Activated T-cell treated with anti-CD3 and anti-CD28 coated beads, Interleukin-2, amount 50 U/mL, for 72 hours (primary cell): Measurements from ENCODE around the gene TMIGD2. TPM values are rescaled to one million over a fixed set of nuclear protein-coding genes. Genes with fewer than 3 reads are reported as not detected.
"Not testable (repeated sequence)": the region's sequence is repeated elsewhere in the genome, so short reads cannot be mapped to it uniquely, and the experiment has no call there.

Source experiments
- ATAC-seq, 2 donors: fragments of 150-1000 bp; cut with Tn5 transposase; replicated peaks in 1 of 2; 2 replicates each; pipeline ENCODE4 v1.10.0; 2021; ENCODE audit warnings: moderate library complexity in 2 of 2, mild to moderate bottlenecking in 1 of 2
- DNase-seq, 2 donors: peaks; one replicate each; pipeline ENCODE4 v3.0.0; 2021 to 2022; ENCODE audit warnings: mixed read lengths in 1 of 2
- H3K27ac Mint-ChIP-seq: one replicate; pipeline ENCODE4 v1.8.0; 2022; ENCODE audit warnings: mild to moderate bottlenecking, moderate library complexity, mixed read lengths
- H3K27me3 Mint-ChIP-seq: one replicate; pipeline ENCODE4 v1.8.0; 2022; ENCODE audit warnings: low read depth, mixed read lengths
- H3K36me3 Mint-ChIP-seq, 2 donors: one replicate each; pipeline ENCODE4 v1.8.0; 2022; ENCODE audit warnings: mixed read lengths in 2 of 2, mild to moderate bottlenecking in 1 of 2; ENCODE audit not compliant: insufficient read depth in 2 of 2
- H3K4me1 Mint-ChIP-seq: one replicate; pipeline ENCODE4 v1.8.0; 2022; ENCODE audit warnings: low read depth, mixed read lengths
- H3K4me3 Mint-ChIP-seq, 2 donors: one replicate each; pipeline ENCODE4 v1.8.0; 2022; ENCODE audit warnings: mild to moderate bottlenecking in 2 of 2, mixed read lengths in 2 of 2, moderate library complexity in 2 of 2
- H3K9me3 Mint-ChIP-seq, 2 donors: one replicate each; pipeline ENCODE4 v1.8.0; 2022; ENCODE audit warnings: mixed read lengths in 2 of 2
- total RNA-seq, 2 donors: library from RNA; stranded (reverse); gene quantifications; one replicate each; pipeline ENCODE4 v1.2.3, GENCODE V29; 2022

Gene TMIGD2
- total RNA-seq, 2 donors from 2014 or later, result 19.8 to 29.1 TPM

- peak; percentile 25 to 28 for ATAC-seq
Measured at GRCh38 chr19:4279530-4280422, 22.4 kb downstream of the TMIGD2 start.

DNA sequence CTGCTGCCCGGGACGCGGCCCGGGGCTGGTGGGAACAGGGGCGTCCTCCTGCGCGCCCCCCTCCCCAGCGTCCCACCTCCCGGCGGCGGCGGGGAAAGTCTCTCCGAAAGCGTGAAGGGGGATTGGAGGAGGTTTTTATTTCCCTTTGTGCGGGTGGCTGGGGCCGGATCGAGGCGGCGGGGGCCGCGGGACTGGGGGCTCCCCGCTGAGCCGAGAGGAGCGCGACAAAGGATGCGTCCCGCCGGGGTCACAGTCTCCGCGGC, 23.0 kb downstream of the TMIGD2 start:
- ATAC-seq (no peak), DNase-seq (no peak)
- H3K27me3 Mint-ChIP-seq, result peaks cover 20% of the 10 kb centered on the region
- no peak overlapping the region for H3K27ac Mint-ChIP-seq
- H3K4me1 Mint-ChIP-seq, result peaks cover 5% of the 10 kb centered on the region
- no peak overlapping the region for H3K4me3 Mint-ChIP-seq
- H3K36me3 Mint-ChIP-seq, result peaks cover 0 to 2% of the 10 kb centered on the region in 2 donors
- H3K9me3 Mint-ChIP-seq, result no peaks in the 10 kb centered on the region

More at GRCh38 chr19:4279530-4280422, 22.4 kb downstream of the TMIGD2 start:
- Mint-ChIP-seq H3K27ac (no peak overlapping the region), H3K36me3 (peaks cover 0 to 2% of the 10 kb centered on the region in 2 donors), H3K4me3 (peak overlapping the region; percentile 65 to 77), H3K9me3 (no peaks in the 10 kb centered on the region), H3K4me1 (peaks cover 5% of the 10 kb centered on the region), H3K27me3 (peaks cover 20% of the 10 kb centered on the region)
- DNase-seq, result no peak

- ATAC-seq (peak in 1 of 2 donors; percentile 7), DNase-seq (no peak)
- H3K27ac Mint-ChIP-seq, result no peak within 1 kb of the TSS
- H3K27me3 Mint-ChIP-seq, result peaks cover 20% of the 10 kb centered on the region
- H3K4me3 Mint-ChIP-seq, result peak within 1 kb of the TSS; percentile 65 to 77
- H3K4me1 Mint-ChIP-seq, result peaks cover 5% of the 10 kb centered on the region
- peaks cover 0 to 2% of the 10 kb centered on the region in 2 donors for H3K36me3 Mint-ChIP-seq
- H3K9me3 Mint-ChIP-seq, result no peaks in the 10 kb centered on the region
Measured at GRCh38 chr19:4278419-4279266, 23.5 kb downstream of the TMIGD2 start, which contains the start of gene SHD. SHD (plus strand) TSS chr19:4279266; CDS start chr19:4280064, 798 bp downstream.

DNA sequence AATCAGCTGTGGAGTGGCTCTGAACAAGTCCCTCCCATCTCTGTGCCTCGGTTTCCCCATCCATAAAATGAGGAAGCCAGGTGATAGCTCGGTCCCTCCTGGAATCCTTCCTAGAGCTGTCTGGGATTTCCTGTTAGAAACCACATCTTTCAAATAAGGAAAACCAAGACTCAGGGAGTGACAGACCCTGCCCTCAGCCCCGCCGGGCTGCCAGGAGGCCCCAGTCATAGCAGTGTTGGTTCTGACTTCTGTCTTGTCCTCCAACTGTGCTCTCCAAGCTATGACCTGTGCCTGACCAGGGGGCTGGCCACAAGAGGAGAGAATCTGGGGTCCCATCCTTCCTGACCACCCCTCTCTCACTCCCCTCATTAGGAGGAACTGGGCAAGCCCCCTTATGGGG, 24.2 kb downstream of the TMIGD2 start:
- H3K4me3 Mint-ChIP-seq, result no peak overlapping the region
- peaks cover 5% of the 10 kb centered on the region for H3K4me1 Mint-ChIP-seq
- DNase-seq (no peak), ATAC-seq (no peak)
- no peaks in the 10 kb centered on the region for H3K9me3 Mint-ChIP-seq
- no peak overlapping the region for H3K27ac Mint-ChIP-seq
- H3K27me3 Mint-ChIP-seq, result peaks cover 20% of the 10 kb centered on the region
- peaks cover 0 to 2% of the 10 kb centered on the region in 2 donors for H3K36me3 Mint-ChIP-seq

DNA sequence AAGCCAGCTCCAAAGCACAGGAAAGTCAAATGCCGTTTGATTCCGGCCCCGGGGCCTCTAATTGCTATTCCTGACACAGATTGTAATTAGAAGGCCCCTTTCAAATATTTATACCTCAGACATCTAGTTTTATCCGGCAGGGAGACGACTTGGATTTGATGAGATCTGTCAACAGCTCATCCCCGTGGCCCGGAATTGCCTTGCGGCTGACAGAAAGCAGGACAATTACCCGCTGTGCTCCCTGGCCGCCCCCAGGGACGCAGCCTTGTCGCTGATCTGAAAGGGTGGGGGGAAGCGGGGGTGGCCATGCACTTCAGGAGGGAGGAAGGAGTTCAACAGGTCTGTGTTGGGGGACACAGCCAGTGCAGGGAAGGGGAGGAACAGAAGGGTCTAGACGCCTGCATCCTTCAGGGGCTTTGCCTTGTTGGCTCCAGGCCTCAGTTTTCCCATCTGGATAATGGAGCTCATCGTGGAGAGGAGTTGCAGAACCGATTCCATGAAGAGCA, 24.9 kb downstream of the TMIGD2 start:
- Mint-ChIP-seq H3K27me3 (peaks cover 20% of the 10 kb centered on the region), H3K27ac (no peak overlapping the region), H3K4me3 (no peak overlapping the region), H3K9me3 (no peaks in the 10 kb centered on the region), H3K4me1 (peaks cover 5% of the 10 kb centered on the region), H3K36me3 (peaks cover 0 to 2% of the 10 kb centered on the region in 2 donors)
- ATAC-seq (no peak), DNase-seq (no peak)

DNA sequence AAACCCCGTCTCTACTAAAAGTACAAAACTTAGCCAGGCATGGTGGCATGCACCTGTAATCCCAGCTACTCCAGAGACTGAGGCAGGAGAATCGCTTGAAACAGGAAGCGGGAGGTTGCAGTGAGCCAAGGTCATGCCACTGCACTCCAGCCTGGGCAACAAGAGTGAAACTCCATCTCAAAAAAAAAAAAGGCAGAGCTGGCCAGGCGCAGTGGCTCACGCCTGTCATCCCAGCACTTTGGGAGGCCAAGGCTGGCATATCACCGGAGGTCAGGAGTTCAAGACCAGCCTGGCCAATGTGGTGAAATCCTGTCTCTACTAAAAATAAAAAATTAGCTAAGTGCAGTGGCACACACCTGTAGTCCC, 27.9 kb downstream of the TMIGD2 start:
- not testable (repeated sequence) for H3K4me1 Mint-ChIP-seq, ATAC-seq, H3K27ac Mint-ChIP-seq, H3K4me3 Mint-ChIP-seq, H3K36me3 Mint-ChIP-seq, H3K27me3 Mint-ChIP-seq, H3K9me3 Mint-ChIP-seq, DNase-seq

- H3K27me3 Mint-ChIP-seq, result no peaks in the 10 kb centered on the region
- ATAC-seq, result no peak
Measured at GRCh38 chr19:4272894-4273293, 29.3 kb downstream of the TMIGD2 start.

DNA sequence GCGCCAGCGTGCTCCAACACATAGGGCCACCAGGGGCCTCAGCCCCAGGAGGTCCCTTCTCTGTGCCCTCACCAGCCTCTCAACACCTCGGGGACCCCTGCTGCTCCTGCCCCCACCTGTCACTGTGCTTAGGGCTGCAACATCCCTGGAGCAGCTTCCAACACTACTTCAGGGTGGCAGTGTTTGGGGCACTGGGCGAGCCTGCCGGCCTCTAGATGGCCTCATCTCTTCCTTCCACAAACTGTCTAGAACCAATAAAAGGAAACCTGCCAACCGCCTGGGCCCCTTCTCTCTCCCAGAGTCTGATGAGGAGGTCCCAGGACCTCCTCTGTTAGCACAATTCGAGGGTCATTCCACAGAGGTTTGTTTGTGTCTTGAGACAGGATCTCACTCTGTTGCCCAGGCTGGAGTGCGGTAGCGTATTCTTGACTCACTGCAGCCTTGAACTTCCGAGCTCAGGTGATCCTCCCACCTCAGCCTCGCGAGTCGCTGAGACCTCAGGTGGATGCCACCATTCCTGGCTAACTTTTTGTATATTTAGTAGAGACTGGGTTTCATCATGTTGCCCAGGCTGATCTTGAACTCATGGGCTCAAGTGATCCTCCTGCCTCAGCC, 33.3 kb downstream of the TMIGD2 start:
- H3K4me1 Mint-ChIP-seq, result peaks cover 11% of the 10 kb centered on the region
- no peak overlapping the region for H3K27ac Mint-ChIP-seq
- no peaks in the 10 kb centered on the region for H3K27me3 Mint-ChIP-seq
- no peak for DNase-seq
- H3K4me3 Mint-ChIP-seq, result no peak overlapping the region
- H3K9me3 Mint-ChIP-seq, result no peaks in the 10 kb centered on the region
- H3K36me3 Mint-ChIP-seq, result peaks cover 7 to 25% of the 10 kb centered on the region in 2 donors
- ATAC-seq, result no peak

More at GRCh38 chr19:4272894-4273293, 29.3 kb downstream of the TMIGD2 start:
- no peak overlapping the region for H3K4me3 Mint-ChIP-seq
- peaks cover 2 to 7% of the 10 kb centered on the region in 2 donors for H3K36me3 Mint-ChIP-seq
- no peaks in the 10 kb centered on the region for H3K4me1 Mint-ChIP-seq
- no peaks in the 10 kb centered on the region for H3K9me3 Mint-ChIP-seq
- no peak for DNase-seq
- H3K27ac Mint-ChIP-seq, result no peak overlapping the region

- no peak for ATAC-seq
- no peak for DNase-seq
- H3K4me3 Mint-ChIP-seq, result no peak overlapping the region
- H3K9me3 Mint-ChIP-seq, result no peaks in the 10 kb centered on the region
- H3K27me3 Mint-ChIP-seq, result no peaks in the 10 kb centered on the region
- H3K27ac Mint-ChIP-seq, result no peak overlapping the region
- H3K4me1 Mint-ChIP-seq, result peaks cover 18% of the 10 kb centered on the region
- peaks cover 7 to 25% of the 10 kb centered on the region in 2 donors for H3K36me3 Mint-ChIP-seq
Measured at GRCh38 chr19:4267901-4268815, 34.0 kb downstream of the TMIGD2 start.

DNA sequence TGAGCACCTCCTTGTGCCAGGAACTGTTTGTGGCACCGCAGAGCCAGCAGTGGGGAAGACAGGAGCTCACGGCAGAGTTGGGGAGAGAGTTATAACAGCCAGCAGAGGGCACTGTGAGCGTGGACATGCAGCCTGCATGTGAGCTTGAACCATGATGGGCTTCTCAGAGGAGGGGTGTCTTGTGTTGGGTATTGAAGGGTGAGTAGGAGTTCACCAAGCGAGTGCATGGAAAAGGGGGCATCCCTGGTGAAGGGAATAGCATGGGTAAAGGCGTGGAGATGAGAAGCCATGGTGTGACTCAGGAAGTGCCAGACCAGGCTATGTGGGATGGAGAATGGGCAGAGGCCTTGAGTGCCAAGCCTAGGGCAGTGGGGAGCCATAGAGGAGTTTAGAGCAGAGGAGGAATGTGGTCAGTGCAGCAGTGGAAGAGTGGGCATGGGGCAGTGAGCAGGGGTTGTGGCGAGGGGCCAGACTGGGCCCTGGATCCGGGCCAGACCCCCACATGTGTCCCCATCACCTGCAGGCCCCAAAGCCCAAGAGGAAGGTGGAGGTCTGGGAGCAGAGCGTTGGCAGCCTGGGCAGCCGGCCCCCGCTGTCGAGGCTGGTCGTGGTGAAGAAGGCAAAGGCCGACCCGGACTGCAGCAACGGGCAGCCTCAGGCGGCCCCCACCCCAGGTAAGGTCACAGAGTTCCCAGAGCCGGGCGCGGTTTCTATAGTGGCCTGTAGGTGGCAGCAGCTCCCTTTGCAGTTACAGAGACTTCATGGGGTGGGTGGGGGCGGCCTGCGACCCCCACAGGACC, 34.9 kb downstream of the TMIGD2 start:
- H3K9me3 Mint-ChIP-seq, result no peaks in the 10 kb centered on the region
- ATAC-seq, result peak; percentile 66 to 73
- peaks cover 19% of the 10 kb centered on the region for H3K4me1 Mint-ChIP-seq
- H3K36me3 Mint-ChIP-seq, result peaks cover 7 to 25% of the 10 kb centered on the region in 2 donors
- H3K4me3 Mint-ChIP-seq, result no peak overlapping the region
- H3K27ac Mint-ChIP-seq, result no peak overlapping the region
- DNase-seq, result peak; percentile 63 to 70
- H3K27me3 Mint-ChIP-seq, result no peaks in the 10 kb centered on the region

GRCh38 chr19:4266253-4267000, 35.8 kb downstream of the TMIGD2 start:
- ATAC-seq (no peak), DNase-seq (no peak)
- H3K4me1 Mint-ChIP-seq, result peaks cover 19% of the 10 kb centered on the region
- peaks cover 5 to 25% of the 10 kb centered on the region in 2 donors for H3K36me3 Mint-ChIP-seq
- H3K9me3 Mint-ChIP-seq, result no peaks in the 10 kb centered on the region
- H3K27me3 Mint-ChIP-seq, result no peaks in the 10 kb centered on the region
- no peak overlapping the region for H3K27ac Mint-ChIP-seq
- H3K4me3 Mint-ChIP-seq, result no peak overlapping the region
